IPS-18a (cell line): Measurements from ENCODE around the gene EBF4.

Experiments
- H3K27ac ChIP-seq: one replicate; pipeline ENCODE4 v1.5.1; 2013; ENCODE audit warnings: low read length
- H3K27me3 ChIP-seq: one replicate; pipeline ENCODE4 v1.6.1; 2013; ENCODE audit warnings: mild to moderate bottlenecking, low read length; ENCODE audit not compliant: control insufficient read depth, insufficient read depth
- H3K36me3 ChIP-seq: one replicate; pipeline ENCODE4 v1.6.1; 2013; ENCODE audit warnings: low read depth, low read length; ENCODE audit not compliant: control insufficient read depth
- H3K4me1 ChIP-seq: one replicate; pipeline ENCODE4 v1.6.1; 2013; ENCODE audit warnings: low read depth, low read length; ENCODE audit not compliant: control insufficient read depth
- H3K4me3 ChIP-seq: one replicate; pipeline ENCODE4 v1.5.1; 2013; ENCODE audit warnings: low read length
- H3K9ac ChIP-seq: one replicate; pipeline ENCODE4 v1.6.1; 2013; ENCODE audit warnings: mild to moderate bottlenecking, low read length, moderate library complexity
- H3K9me3 ChIP-seq: one replicate; pipeline ENCODE4 v1.6.1; 2013; ENCODE audit warnings: low read depth, low read length; ENCODE audit not compliant: control insufficient read depth

Gene EBF4

DNA sequence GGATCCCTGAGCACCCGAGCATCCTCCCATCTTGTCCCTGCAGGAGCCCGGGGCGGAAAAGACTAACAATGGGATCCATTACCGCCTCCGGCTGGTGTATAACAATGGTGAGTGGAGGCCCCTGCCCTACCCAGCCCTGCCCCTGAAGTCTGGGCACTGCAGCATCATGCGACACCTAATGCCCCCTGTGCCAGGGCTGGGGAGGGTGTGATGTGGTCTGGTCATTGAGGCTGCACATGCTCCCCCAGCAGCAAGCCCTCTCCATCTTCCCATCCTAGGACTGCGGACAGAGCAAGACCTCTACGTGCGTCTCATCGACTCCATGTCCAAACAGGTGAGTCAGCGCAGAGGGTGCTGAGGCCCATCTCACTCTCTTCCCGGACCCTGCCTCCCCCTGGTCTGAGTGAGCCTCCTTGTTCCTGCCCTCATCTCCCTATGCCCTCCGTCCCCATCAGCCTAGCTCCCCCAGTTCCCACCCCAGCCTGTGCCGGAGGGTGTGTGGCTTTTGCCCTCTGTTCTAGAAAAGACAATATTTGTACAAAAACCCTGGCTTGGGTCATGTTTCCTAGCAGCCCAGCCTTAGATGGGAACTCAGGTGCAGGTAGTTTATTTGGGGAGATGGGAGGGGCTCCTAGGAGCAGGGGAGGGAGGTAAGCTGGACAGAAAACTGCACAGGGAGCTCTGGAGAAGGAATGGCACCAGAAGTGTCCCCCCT, 13.5 kb downstream of the EBF4 start:
- Histone ChIP-seq H3K36me3 (no peaks in the 10 kb centered on the region), H3K4me1 (peaks cover 22% of the 10 kb centered on the region), H3K9me3 (no peaks in the 10 kb centered on the region), H3K9ac (no peak overlapping the region), H3K27ac (no peak overlapping the region), H3K4me3 (no peak overlapping the region), H3K27me3 (peaks cover 23% of the 10 kb centered on the region)

DNA sequence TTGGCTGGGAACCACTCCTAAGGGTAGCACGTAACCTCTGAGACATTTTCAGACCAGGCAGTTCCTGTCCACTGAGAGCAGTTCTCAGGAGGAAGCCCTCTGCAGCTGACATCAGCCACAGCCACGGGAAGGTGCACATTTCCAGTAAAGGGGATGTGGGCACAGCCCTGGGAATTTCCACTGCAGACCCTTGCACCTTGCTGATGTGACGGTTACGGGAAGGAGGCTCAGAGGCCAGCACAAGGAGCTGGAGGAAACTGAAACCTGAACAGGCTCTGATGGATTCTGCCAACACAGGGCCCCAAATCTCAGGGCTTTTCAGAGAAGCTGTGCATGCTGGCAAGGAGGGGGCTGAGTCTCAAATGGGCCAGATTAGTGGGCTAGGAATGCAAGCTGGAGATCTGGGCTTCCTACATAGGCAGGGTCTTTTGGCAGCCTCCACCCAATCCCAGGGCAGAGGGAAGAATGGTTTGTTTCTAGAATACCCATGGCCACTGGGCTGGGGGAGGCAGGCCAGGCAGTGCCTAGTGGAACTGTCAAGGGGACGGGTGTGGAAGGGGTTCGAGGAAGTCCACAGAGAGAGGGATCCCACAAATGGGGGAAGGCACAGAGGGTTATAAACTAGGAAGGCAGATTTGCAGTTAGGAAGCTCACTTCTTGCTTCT, 14.2 kb downstream of the EBF4 start:
- peaks cover 18% of the 10 kb centered on the region for H3K27me3 ChIP-seq
- no peak overlapping the region for H3K4me3 ChIP-seq
- no peak overlapping the region for H3K27ac ChIP-seq
- peaks cover 17% of the 10 kb centered on the region for H3K4me1 ChIP-seq
- no peak overlapping the region for H3K9ac ChIP-seq
- no peaks in the 10 kb centered on the region for H3K9me3 ChIP-seq
- H3K36me3 ChIP-seq = no peaks in the 10 kb centered on the region

DNA sequence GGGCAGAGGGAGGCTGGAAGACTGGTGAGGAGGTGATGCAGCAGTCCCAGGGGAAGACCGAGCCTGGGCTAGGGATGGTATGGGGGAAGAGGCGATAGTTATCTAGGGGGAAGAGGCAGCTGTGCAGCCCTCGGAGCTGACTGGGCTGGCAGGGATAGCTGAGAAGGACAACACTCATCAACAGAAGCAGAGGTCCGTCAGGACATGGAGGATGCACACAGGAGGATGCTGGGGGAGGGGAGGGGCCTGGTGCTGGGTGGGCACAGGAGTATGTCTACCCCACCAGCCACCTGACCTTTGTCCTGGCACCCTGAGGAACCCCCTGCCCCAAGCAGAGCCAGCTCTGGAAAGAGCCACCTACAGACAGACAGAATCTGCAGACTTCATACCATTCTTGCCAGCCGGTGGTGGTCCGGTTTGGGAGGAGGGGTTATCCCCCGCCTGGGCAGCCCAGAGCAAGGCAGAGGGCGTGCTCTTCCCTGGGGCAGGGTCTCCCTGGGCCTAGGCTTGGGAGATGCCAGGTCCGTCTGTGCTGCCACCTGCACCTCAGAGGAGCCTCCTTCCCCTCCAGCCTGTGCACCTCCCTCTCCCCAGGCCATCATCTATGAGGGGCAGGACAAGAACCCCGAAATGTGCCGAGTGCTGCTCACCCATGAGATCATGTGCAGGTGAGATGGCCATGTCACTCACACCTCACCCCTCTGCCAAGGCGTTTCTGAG, 14.9 kb downstream of the EBF4 start:
- Histone ChIP-seq H3K4me1 (peaks cover 17% of the 10 kb centered on the region), H3K27me3 (peaks cover 18% of the 10 kb centered on the region), H3K27ac (no peak overlapping the region), H3K9ac (no peak overlapping the region), H3K9me3 (no peaks in the 10 kb centered on the region), H3K36me3 (no peaks in the 10 kb centered on the region), H3K4me3 (no peak overlapping the region)

DNA sequence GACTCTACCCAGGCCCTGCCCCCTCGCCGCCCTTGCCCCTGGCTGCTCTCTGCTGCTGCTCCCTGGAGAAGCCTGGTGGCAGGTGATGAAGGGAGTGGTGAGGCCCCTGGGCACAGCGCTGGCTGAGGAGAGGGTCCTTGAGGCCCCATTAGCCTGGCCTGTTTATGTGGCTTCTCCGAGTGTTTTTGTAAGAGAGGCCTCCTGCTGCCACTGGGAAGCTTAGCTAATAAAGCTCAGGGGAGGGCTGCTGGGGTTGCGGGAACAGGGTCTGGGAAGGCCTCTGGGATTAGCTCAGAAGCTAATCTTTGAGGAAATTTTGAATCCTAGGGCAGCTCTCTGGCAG, 15.5 kb downstream of the EBF4 start:
- peaks cover 17% of the 10 kb centered on the region for H3K4me1 ChIP-seq
- no peaks in the 10 kb centered on the region for H3K9me3 ChIP-seq
- no peak overlapping the region for H3K27ac ChIP-seq
- H3K9ac ChIP-seq = no peak overlapping the region
- H3K27me3 ChIP-seq = peaks cover 18% of the 10 kb centered on the region
- H3K4me3 ChIP-seq = no peak overlapping the region
- H3K36me3 ChIP-seq = no peaks in the 10 kb centered on the region

DNA sequence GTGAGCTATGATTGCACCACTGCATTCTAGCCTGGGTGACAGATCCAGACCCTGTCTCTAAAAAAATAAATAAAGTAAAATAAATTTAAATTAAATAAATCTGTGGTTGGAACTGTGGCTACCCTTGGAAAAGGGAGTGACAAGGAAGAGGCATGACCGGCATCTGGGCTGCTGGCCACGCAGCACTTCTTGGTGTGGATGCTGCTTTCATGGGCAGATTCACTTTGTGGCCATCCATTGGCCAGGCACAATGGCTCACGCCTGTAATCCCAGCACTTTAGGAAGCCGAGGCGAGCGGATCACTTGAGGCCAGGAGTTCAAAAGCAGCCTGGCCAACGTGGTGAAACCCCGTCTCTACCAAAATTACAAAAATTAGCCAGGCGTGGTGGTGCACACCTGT, 16.1 kb downstream of the EBF4 start:
- H3K9me3 ChIP-seq = no peaks in the 10 kb centered on the region
- H3K36me3 ChIP-seq = no peaks in the 10 kb centered on the region
- peaks cover 18% of the 10 kb centered on the region for H3K27me3 ChIP-seq
- peaks cover 17% of the 10 kb centered on the region for H3K4me1 ChIP-seq
- H3K4me3 ChIP-seq = no peak overlapping the region
- H3K9ac ChIP-seq = no peak overlapping the region
- H3K27ac ChIP-seq = no peak overlapping the region

DNA sequence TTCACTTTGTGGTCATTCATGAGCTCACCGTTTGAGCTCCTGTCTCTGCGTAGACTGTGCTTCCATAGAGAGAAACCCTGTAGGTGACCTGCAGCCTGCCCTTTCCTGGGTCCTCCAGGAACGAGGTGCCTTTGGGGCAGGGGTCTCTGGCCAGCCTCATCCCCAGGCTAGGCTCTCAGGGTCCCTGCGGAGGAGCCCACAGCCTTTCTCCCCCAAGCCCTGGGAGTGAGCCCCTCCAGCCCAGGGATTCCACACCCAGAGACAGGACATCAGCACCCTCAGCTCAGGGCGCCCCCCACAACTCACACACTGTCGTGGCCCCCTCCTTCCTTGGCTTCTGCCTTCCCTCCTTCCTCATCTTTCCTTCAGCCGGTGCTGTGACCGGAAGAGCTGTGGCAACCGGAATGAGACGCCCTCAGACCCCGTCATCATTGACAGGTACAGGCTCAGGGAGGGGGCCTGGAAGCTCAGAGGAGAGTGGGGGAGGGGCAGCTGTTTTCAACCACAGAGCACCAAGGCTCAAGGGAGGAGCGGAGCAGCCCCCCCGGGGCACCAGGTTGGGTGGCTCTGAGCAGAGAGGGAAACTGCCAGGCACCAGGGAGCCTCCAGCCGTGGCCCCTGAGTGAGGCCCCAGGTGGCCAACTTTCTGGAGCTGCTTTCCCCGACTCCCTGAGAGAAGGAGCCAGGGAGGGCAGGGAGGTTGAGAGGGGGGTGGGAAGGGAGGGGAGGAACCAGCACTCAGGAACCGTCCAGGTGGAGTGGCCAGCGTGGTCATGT, 16.8 kb downstream of the EBF4 start:
- Histone ChIP-seq H3K27ac (no peak overlapping the region), H3K4me3 (no peak overlapping the region), H3K4me1 (peaks cover 17% of the 10 kb centered on the region), H3K9me3 (no peaks in the 10 kb centered on the region), H3K27me3 (peaks cover 15% of the 10 kb centered on the region), H3K9ac (no peak overlapping the region), H3K36me3 (no peaks in the 10 kb centered on the region)

DNA sequence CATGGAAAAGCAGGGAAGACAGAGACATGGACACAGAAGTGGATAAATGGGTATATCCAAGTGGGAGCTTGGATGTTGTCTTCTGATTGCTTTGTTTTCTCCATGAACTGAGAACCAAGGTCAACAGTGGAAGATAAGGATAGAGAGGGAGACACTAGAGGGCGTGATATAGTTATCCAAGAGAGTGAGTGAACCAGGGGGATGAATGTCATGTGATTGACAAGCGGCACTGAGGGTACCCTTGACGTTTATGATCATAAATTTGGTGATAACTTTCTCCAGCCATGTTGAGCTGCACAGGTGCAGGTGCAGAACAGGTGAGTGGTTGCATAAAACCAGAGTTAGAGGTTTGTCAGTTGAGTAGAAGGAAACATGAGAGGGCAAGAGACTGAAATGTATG, 20.7 kb downstream of the EBF4 start:
- Histone ChIP-seq H3K9me3 (no peaks in the 10 kb centered on the region), H3K27me3 (no peaks in the 10 kb centered on the region), H3K27ac (no peak overlapping the region), H3K36me3 (no peaks in the 10 kb centered on the region), H3K9ac (no peak overlapping the region), H3K4me1 (no peaks in the 10 kb centered on the region), H3K4me3 (no peak overlapping the region)

DNA sequence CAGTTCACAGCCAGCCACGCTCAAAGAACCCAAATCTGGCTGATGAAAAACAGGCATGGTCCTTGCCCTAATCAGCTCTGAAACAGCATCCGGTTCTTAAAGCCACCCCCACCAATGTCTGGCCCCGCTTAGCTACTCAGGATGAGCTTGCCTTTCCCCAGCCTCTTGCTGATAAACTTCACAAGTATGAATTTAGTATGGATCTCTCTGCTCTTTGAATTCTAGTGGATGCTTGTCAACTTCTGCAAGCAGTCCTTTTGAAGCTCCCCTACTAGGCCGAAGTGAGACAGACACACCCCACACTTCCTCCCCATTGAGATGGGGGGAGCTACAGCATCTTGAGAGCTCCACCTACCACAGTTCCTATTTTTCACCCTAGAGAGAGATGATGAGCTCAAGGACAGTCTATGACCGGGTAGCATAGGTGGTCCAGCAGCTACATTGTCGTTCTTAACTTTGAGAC, 36.7 kb downstream of the EBF4 start:
- Histone ChIP-seq H3K4me3 (no peak overlapping the region), H3K27ac (no peak overlapping the region), H3K36me3 (no peaks in the 10 kb centered on the region), H3K9me3 (no peaks in the 10 kb centered on the region), H3K27me3 (no peaks in the 10 kb centered on the region), H3K9ac (no peak overlapping the region), H3K4me1 (no peaks in the 10 kb centered on the region)

DNA sequence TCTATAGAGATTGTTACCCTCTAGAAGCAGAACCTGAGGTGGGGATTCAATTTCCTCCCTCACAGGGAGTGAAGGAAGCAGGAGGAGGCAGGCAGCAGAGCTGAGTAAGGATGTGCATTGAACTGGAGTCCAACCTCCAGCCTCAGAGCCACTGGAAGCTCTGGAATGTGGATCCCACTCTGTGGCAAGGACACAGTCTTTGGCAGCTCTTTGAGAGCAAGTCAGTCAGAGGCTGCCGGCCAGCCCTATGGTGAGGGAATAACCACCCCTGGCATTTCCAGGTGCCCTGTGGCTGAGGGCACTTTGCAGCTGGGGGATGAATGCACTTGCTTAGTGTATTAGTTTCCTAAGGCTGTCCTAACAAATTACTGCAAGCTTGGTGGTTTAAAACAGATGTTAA, 37.2 kb downstream of the EBF4 start:
- no peaks in the 10 kb centered on the region for H3K4me1 ChIP-seq
- H3K9ac ChIP-seq = no peak overlapping the region
- H3K27ac ChIP-seq = no peak overlapping the region
- no peaks in the 10 kb centered on the region for H3K36me3 ChIP-seq
- H3K9me3 ChIP-seq = no peaks in the 10 kb centered on the region
- no peak overlapping the region for H3K4me3 ChIP-seq
- no peaks in the 10 kb centered on the region for H3K27me3 ChIP-seq

DNA sequence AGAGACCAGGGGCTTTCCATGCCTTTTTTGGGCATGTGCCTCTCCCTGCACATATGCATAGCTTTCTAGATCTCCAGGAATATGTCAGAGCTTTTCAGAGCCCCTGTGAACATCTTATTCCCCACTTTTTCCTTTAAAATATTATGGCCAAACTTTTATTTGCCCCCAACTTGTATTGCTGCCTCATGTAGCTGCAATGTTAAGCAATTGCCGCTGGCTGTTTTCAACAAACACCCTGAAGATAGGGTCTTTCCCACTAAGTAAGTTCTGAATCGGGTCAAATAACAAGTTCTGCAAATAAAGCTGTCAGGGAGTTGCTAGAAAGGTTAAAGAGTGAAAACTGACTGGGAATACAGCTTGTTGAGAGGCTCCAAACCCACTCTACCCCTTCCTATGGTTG, 42.3 kb downstream of the EBF4 start:
- Histone ChIP-seq H3K36me3 (no peaks in the 10 kb centered on the region), H3K27ac (no peak overlapping the region), H3K4me3 (no peak overlapping the region), H3K27me3 (no peaks in the 10 kb centered on the region), H3K9me3 (no peaks in the 10 kb centered on the region), H3K4me1 (peaks cover 9% of the 10 kb centered on the region), H3K9ac (no peak overlapping the region)

DNA sequence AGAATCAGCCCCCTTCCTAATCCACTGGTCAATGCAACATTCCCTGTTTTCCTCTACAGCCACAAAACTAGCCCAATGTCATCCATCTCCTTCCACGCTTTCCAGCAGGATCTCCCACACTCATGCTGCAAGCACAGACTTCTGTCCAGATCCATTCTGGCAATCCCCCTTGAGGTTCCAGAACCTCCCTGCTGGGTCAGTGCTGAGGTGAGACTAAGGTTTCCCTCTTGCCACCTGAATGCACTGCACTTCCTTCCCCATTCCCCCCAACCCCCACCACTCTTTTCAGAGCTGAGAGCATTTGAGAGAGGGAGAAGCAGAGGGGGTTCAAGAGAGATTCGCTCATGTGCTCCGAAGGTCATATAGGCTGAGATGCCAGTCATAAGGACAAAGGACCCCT, 43.9 kb downstream of the EBF4 start:
- H3K4me1 ChIP-seq = peaks cover 9% of the 10 kb centered on the region
- no peaks in the 10 kb centered on the region for H3K36me3 ChIP-seq
- H3K27me3 ChIP-seq = no peaks in the 10 kb centered on the region
- H3K4me3 ChIP-seq = no peak overlapping the region
- H3K9ac ChIP-seq = no peak overlapping the region
- H3K9me3 ChIP-seq = no peaks in the 10 kb centered on the region
- no peak overlapping the region for H3K27ac ChIP-seq
